ENCODE results near the gene MAPK10.

GRCh38 chr4:86058621-86059020, 301.2 kb downstream of the MAPK10 start:
- TF ChIP-seq CTCF (conservative IDR thresholded peaks at IDR 0.05; ENCODE audit: low read length): no peak
- no peak for TF ChIP-seq EZH2phosphoT487 (IDR thresholded peaks at IDR 0.05; ENCODE audit: borderline replicate concordance, low read depth, low read length)
